MM.1S (cell line): Measurements from ENCODE around the gene KCNB1.

Experiments used
- EZH2 ChIP-seq: fragments of 300-600 bp; sonication (generic); optimal IDR thresholded peaks from 2 replicates; pipeline ENCODE3; 2017; ENCODE audit warnings: low read depth, mild to moderate bottlenecking, antibody characterized with exemption, low read length, mixed read lengths
- EZH2phosphoT487 ChIP-seq: fragments of 300-600 bp; sonication (generic); IDR thresholded peaks from 2 replicates; pipeline ENCODE4 v1.6.1; 2018; ENCODE audit warnings: antibody characterized with exemption, low read length
- TF ChIP-seq, protein P1 (sequence below): fragments of 300-600 bp; sonication (generic); IDR thresholded peaks from 2 replicates; pipeline ENCODE4 v1.5.1; 2016; ENCODE audit warnings: antibody characterized with exemption, low read length, mixed read lengths

DNA sequence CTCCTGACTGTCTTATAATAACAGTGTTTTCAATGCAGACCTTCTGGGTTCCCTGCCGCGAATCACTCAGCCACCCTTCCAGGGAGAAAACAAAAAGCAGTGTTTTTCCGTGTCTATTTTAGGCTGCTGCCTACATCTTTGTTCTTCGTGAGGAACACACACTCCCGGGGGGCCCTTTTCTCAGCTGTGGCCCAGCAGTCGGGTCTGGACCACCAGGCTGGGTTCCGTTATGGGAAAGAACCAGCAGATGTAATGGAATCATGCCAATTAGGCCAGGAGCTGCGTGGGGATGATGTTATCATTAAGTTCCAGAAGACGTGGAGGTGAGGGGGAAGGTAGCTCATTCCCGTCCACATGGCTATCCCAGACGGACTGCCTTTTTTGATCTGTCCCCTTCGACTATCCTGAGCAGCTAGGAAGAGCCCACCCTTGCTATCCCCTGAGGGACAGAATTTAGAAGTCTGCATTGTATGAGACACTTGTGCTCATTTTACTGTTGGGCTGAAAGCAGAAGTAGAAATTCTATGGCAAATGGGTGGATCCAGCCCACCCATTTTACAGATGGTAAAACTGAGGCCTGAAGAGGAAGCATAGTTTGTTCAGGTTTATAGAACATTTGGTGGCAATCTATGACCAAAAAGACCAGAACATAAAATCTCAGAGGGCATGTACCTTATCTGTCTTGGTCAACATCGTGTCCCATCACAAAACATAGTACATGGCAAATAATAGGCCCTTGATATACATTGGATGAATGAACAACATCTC lies 54.5 kb downstream of the KCNB1 start:
- TF ChIP-seq, protein P1, sequence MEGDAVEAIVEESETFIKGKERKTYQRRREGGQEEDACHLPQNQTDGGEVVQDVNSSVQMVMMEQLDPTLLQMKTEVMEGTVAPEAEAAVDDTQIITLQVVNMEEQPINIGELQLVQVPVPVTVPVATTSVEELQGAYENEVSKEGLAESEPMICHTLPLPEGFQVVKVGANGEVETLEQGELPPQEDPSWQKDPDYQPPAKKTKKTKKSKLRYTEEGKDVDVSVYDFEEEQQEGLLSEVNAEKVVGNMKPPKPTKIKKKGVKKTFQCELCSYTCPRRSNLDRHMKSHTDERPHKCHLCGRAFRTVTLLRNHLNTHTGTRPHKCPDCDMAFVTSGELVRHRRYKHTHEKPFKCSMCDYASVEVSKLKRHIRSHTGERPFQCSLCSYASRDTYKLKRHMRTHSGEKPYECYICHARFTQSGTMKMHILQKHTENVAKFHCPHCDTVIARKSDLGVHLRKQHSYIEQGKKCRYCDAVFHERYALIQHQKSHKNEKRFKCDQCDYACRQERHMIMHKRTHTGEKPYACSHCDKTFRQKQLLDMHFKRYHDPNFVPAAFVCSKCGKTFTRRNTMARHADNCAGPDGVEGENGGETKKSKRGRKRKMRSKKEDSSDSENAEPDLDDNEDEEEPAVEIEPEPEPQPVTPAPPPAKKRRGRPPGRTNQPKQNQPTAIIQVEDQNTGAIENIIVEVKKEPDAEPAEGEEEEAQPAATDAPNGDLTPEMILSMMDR: no peak
- no peak for TF ChIP-seq EZH2phosphoT487
- no peak for TF ChIP-seq EZH2
